SK-MEL-5 (cell line): ENCODE measurements around the gene HIP1R. TPM values are rescaled to one million over a fixed set of nuclear protein-coding genes. Genes with fewer than 3 reads are reported as not detected.

ENCODE experiments used
- DNase-seq: peaks from one replicate; pipeline ENCODE4 v3.0.0-alpha.2; 2016; ENCODE audit warnings: low read depth, low spot score
- in situ Hi-C: cut with HindIII; loops from 2 replicates; pipeline ENCODE4 v1.10.0; 2016; ENCODE audit warnings: low sequenced_read_pairs, high pct_unique_total_duplicates, low pct_unique_long_range_greater_than_20kb
- total RNA-seq: library from RNA; depleted of rRNA; stranded (reverse); fragments of >200 nt; shearing (Covaris generic); gene quantifications from 2 replicates; pipeline ENCODE4 v1.2.3, GENCODE V29; 2014

Gene HIP1R
- total RNA-seq, 1 experiment from 2014 or later, result 30.7 TPM

- no peak for DNase-seq
- in situ Hi-C loops, result no loop called here
Measured at GRCh38 chr12:122854554-122854953, 19.3 kb downstream of the HIP1R start.

GRCh38 chr12:122855071-122855829 is 20.0 kb downstream of the HIP1R start:
- DNase-seq, result no peak
- in situ Hi-C loops, result no loop called here

GRCh38 chr12:122855928-122856831 is 20.9 kb downstream of the HIP1R start:
- no peak for DNase-seq
- in situ Hi-C loops, result no loop called here

- no peak for DNase-seq
- in situ Hi-C loops, result no loop called here
Measured at GRCh38 chr12:122856999-122857671, 21.9 kb downstream of the HIP1R start.

- no peak for DNase-seq
- in situ Hi-C loops, result no loop called here
Measured at GRCh38 chr12:122858171-122858570, 22.9 kb downstream of the HIP1R start.

- no peak for DNase-seq
- in situ Hi-C loops, result no loop called here
Measured at GRCh38 chr12:122858591-122859302, 23.5 kb downstream of the HIP1R start.

- DNase-seq, result no peak
- in situ Hi-C loops, result no loop called here
Measured at GRCh38 chr12:122859303-122860039, 24.2 kb downstream of the HIP1R start.

GRCh38 chr12:122860040-122860853 is 25.0 kb downstream of the HIP1R start:
- in situ Hi-C loops, result no loop called here
- DNase-seq, result peak; percentile 85

- in situ Hi-C loops, result no loop called here
Measured at GRCh38 chr12:122860854-122861586, 25.8 kb downstream of the HIP1R start.

GRCh38 chr12:122861587-122861970 is 26.3 kb downstream of the HIP1R start:
- in situ Hi-C loops, result no loop called here
- DNase-seq, result no peak

More at GRCh38 chr12:122860854-122861586, 25.8 kb downstream of the HIP1R start:
- no peak for DNase-seq

GRCh38 chr12:122862110-122862634 is 26.9 kb downstream of the HIP1R start:
- in situ Hi-C loops, result no loop called here

GRCh38 chr12:122862872-122863701 is 27.8 kb downstream of the HIP1R start:
- in situ Hi-C loops, result no loop called here
- DNase-seq, result no peak

More at GRCh38 chr12:122862110-122862634, 26.9 kb downstream of the HIP1R start:
- DNase-seq, result no peak

GRCh38 chr12:122864894-122865253 is 29.6 kb downstream of the HIP1R start:
- in situ Hi-C loops, result no loop called here
- DNase-seq, result no peak

- DNase-seq, result peak; percentile 40
- in situ Hi-C loops, result no loop called here
Measured at GRCh38 chr12:122865268-122866231, 30.3 kb downstream of the HIP1R start.
